GM23248 (cell line): ENCODE data around the gene OLR1.

ENCODE experiments used
- EZH2 ChIP-seq: fragments of 200-600 bp; sonication (generic); IDR thresholded peaks from 2 replicates; pipeline ENCODE4 v1.6.1; 2018; ENCODE audit warnings: antibody characterized with exemption, mild to moderate bottlenecking; ENCODE audit not compliant: insufficient read depth, poor library complexity, severe bottlenecking
- EZH2phosphoT487 ChIP-seq: fragments of 200-600 bp; sonication (generic); IDR thresholded peaks from 2 replicates; pipeline ENCODE4 v1.6.1; 2018; ENCODE audit warnings: antibody characterized with exemption, moderate library complexity, mild to moderate bottlenecking, low read depth; ENCODE audit not compliant: insufficient read depth

- no peak for TF ChIP-seq EZH2phosphoT487
- no peak for TF ChIP-seq EZH2
Measured at GRCh38 chr12:10121278-10121677, 50.7 kb downstream of the OLR1 start.
